Naive thymus-derived CD4-positive, alpha-beta T cell (primary cell): ENCODE data around the gene BMP10. TPM values are rescaled to one million over a fixed set of nuclear protein-coding genes. Genes with fewer than 3 reads are reported as not detected.
A peak's percentile ranks its signal among the peaks of the same experiment; 100 is the strongest.

ENCODE experiments used
- ATAC-seq: fragments of 150-1000 bp; cut with Tn5 transposase; 2 replicates; pipeline ENCODE4 v1.10.0; 2021; ENCODE audit warnings: mild to moderate bottlenecking, moderate library complexity
- CTCF ChIA-PET: fragments of 350-600 bp; sonication (Branson Sonifier 250); formaldehyde crosslinking; loops from one replicate; lab custom pipeline; 2021; ENCODE audit warnings: antibody characterized with exemption; lab: Charles Lee
- POLR2A ChIA-PET: fragments of 350-600 bp; sonication (Branson Sonifier 250); formaldehyde crosslinking; loops from one replicate; lab custom pipeline; 2021; ENCODE audit warnings: antibody characterized with exemption, inconsistent platforms; lab: Charles Lee
- DNase-seq, 9 donors: peaks; one replicate each; pipeline versions ENCODE4 v3.0.0 to v3.0.0-alpha.2; 2020 to 2022; ENCODE audit warnings: mixed read lengths in 1 of 9
- H3K27ac ChIP-seq: one replicate; pipeline ENCODE4 v1.7.0; 2013; ENCODE audit warnings: mild to moderate bottlenecking, low read depth, low read length, moderate library complexity
- H3K27me3 ChIP-seq, 2 donors: one replicate each; pipeline ENCODE4 v1.7.0; 2013; ENCODE audit warnings: low read length in 2 of 2, mild to moderate bottlenecking in 2 of 2, moderate library complexity in 2 of 2; ENCODE audit not compliant: control insufficient read depth in 2 of 2, insufficient read depth in 2 of 2
- H3K36me3 ChIP-seq, 3 experiments: 1 replicate in 2 of 3; 2 replicates in 1 of 3; pipeline ENCODE4 v1.7.0; 2013; ENCODE audit warnings: low read length in 3 of 3, mild to moderate bottlenecking in 3 of 3, moderate library complexity in 1 of 3; ENCODE audit not compliant: insufficient read depth in 3 of 3, control insufficient read depth in 2 of 3
- H3K4me1 ChIP-seq, 2 donors: one replicate each; pipeline ENCODE4 v1.7.0; 2013; ENCODE audit warnings: low read length in 2 of 2, mild to moderate bottlenecking in 2 of 2, moderate library complexity in 1 of 2; ENCODE audit not compliant: control insufficient read depth in 2 of 2, insufficient read depth in 2 of 2
- H3K4me3 ChIP-seq: 2 replicates; pipeline ENCODE4 v1.7.0; 2013; ENCODE audit warnings: mild to moderate bottlenecking, low read length
- H3K9me3 ChIP-seq, 3 experiments: 1 replicate in 2 of 3; 2 replicates in 1 of 3; pipeline ENCODE4 v1.7.0; 2013; ENCODE audit warnings: low read length in 3 of 3; ENCODE audit not compliant: control insufficient read depth in 2 of 3
- H3K27ac Mint-ChIP-seq, 9 donors: one replicate each; pipeline ENCODE4 v1.8.0; 2020 to 2022; ENCODE audit warnings: mixed read lengths in 9 of 9, mild to moderate bottlenecking in 8 of 9, moderate library complexity in 5 of 9, inconsistent platforms in 2 of 9
- H3K27me3 Mint-ChIP-seq, 5 donors: one replicate each; pipeline ENCODE4 v1.8.0; 2021 to 2022; ENCODE audit warnings: mixed read lengths in 5 of 5, mild to moderate bottlenecking in 1 of 5
- H3K36me3 Mint-ChIP-seq, 5 donors: one replicate each; pipeline ENCODE4 v1.8.0; 2020 to 2022; ENCODE audit warnings: mixed read lengths in 5 of 5, mild to moderate bottlenecking in 3 of 5, inconsistent platforms in 1 of 5
- H3K4me1 Mint-ChIP-seq, 7 donors: one replicate each; pipeline ENCODE4 v1.8.0; 2020 to 2022; ENCODE audit warnings: mixed read lengths in 7 of 7, mild to moderate bottlenecking in 3 of 7, inconsistent platforms in 1 of 7
- H3K4me3 Mint-ChIP-seq, 10 donors: one replicate each; pipeline ENCODE4 v1.8.0; 2020 to 2022; ENCODE audit warnings: mild to moderate bottlenecking in 10 of 10, mixed read lengths in 10 of 10, moderate library complexity in 6 of 10, inconsistent platforms in 2 of 10
- H3K9me3 Mint-ChIP-seq, 11 donors: one replicate each; pipeline ENCODE4 v1.8.0; 2020 to 2022; ENCODE audit warnings: mixed read lengths in 11 of 11, mild to moderate bottlenecking in 4 of 11, inconsistent platforms in 1 of 11, moderate library complexity in 1 of 11
- intact Hi-C, 2 donors: fragments of 100-400 bp; cut with micrococcal nuclease; formaldehyde crosslinking; loops; one replicate each; pipeline ENCODE4 v1.15.1; 2023
- polyA plus RNA-seq, 2 donors: library from polyadenylated mRNA; unstranded; fragments of 300-500 nt; fragmentation: Illumina TruSeq; gene quantifications; one replicate each; pipeline ENCODE4 v1.2.3, GENCODE V29; 2021
- total RNA-seq, 6 experiments: library from RNA in 5 of 6; stranded (reverse) in 5 of 6; gene quantifications; 1 replicate in 5 of 6; 2 replicates in 1 of 6; pipeline ENCODE4 v1.2.3 and lab custom pipeline; 2021 to 2026

The BMP10 gene
- total and polyA plus RNA-seq, 7 experiments from 2014 or later = not detected

- ATAC-seq = no peak
- Histone ChIP-seq H3K36me3 (no peaks in the 10 kb centered on the region), H3K27me3 (no peaks in the 10 kb centered on the region), H3K9me3 (no peaks in the 10 kb centered on the region), H3K27ac (no peak overlapping the region), H3K4me3 (no peak overlapping the region), H3K4me1 (no peaks in the 10 kb centered on the region)
- peaks cover 0 to 7% (median 0%) of the 10 kb centered on the region in 7 donors for H3K4me1 Mint-ChIP-seq
- POLR2A ChIA-PET = interaction anchor here (0.9 to 1.2 kb wide), 2 partner anchors 9 kb away, joined by 3 read pairs; no protein-coding TSS in a partner anchor
- H3K9me3 Mint-ChIP-seq = peaks cover 0 to 3% (median 0%) of the 10 kb centered on the region in 11 donors
- no peak overlapping the region for H3K27ac Mint-ChIP-seq
- intact Hi-C loops = no loop called here
- DNase-seq = no peak
- H3K27me3 Mint-ChIP-seq = peaks cover 0 to 29% (median 9%) of the 10 kb centered on the region in 5 donors
- H3K4me3 Mint-ChIP-seq = no peak overlapping the region
- H3K36me3 Mint-ChIP-seq = peaks cover 0 to 4% (median 0%) of the 10 kb centered on the region in 5 donors
- CTCF ChIA-PET = interaction anchor here (0.6 kb wide), 1 partner anchor 449 kb away, joined by 5 read pairs; no protein-coding TSS in a partner anchor
Observed at GRCh38 chr2:68853915-68854314, 17.3 kb downstream of the BMP10 start.

- no peak overlapping the region for H3K4me3 Mint-ChIP-seq
- H3K36me3 Mint-ChIP-seq = peaks cover 0 to 4% (median 0%) of the 10 kb centered on the region in 5 donors
- no peak for DNase-seq
- intact Hi-C loops = no loop called here
- H3K36me3 ChIP-seq = no peaks in the 10 kb centered on the region
- no peak overlapping the region for H3K27ac Mint-ChIP-seq
- H3K4me1 ChIP-seq = no peaks in the 10 kb centered on the region
- no peaks in the 10 kb centered on the region for H3K27me3 ChIP-seq
- no peak for ATAC-seq
- no peak overlapping the region for H3K27ac ChIP-seq
- H3K9me3 Mint-ChIP-seq = peaks cover 0 to 3% (median 0%) of the 10 kb centered on the region in 11 donors
- H3K27me3 Mint-ChIP-seq = peaks cover 0 to 34% (median 9%) of the 10 kb centered on the region in 5 donors
- peaks cover 0 to 6% (median 0%) of the 10 kb centered on the region in 7 donors for H3K4me1 Mint-ChIP-seq
- CTCF ChIA-PET = interaction anchor here (0.6 kb wide), 2 partner anchors 45 to 450 kb away, joined by 3 to 5 read pairs; no protein-coding TSS in a partner anchor
- POLR2A ChIA-PET = interaction anchor here (0.9 to 1.2 kb wide), 3 partner anchors 8 to 10 kb away, joined by 3 to 4 read pairs (median 3); no protein-coding TSS in a partner anchor
- no peaks in the 10 kb centered on the region for H3K9me3 ChIP-seq
- no peak overlapping the region for H3K4me3 ChIP-seq
Observed at GRCh38 chr2:68853035-68853434, 18.2 kb downstream of the BMP10 start.

- no peak overlapping the region for H3K27ac Mint-ChIP-seq
- no peak overlapping the region for H3K27ac ChIP-seq
- H3K4me1 ChIP-seq = no peaks in the 10 kb centered on the region
Observed at GRCh38 chr2:68850524-68850923, 20.7 kb downstream of the BMP10 start.

GRCh38 chr2:68849579-68850030, 21.6 kb downstream of the BMP10 start:
- ATAC-seq = no peak

More at GRCh38 chr2:68850524-68850923, 20.7 kb downstream of the BMP10 start:
- Histone ChIP-seq H3K27me3 (no peaks in the 10 kb centered on the region), H3K9me3 (no peaks in the 10 kb centered on the region), H3K4me3 (no peak overlapping the region), H3K36me3 (no peaks in the 10 kb centered on the region)
- ChIA-PET POLR2A (interaction anchor here (0.7 to 0.8 kb wide), 2 partner anchors 9 to 108 kb away, joined by 3 read pairs; no protein-coding TSS in a partner anchor), CTCF (interaction anchor here (0.9 to 1.2 kb wide), 2 partner anchors 10 to 69 kb away, joined by 3 read pairs; no protein-coding TSS in a partner anchor)
- H3K36me3 Mint-ChIP-seq = peaks cover 0 to 4% (median 0%) of the 10 kb centered on the region in 5 donors
- ATAC-seq (no peak), DNase-seq (no peak)
- H3K4me3 Mint-ChIP-seq = no peak overlapping the region
- H3K27me3 Mint-ChIP-seq = peaks cover 4 to 51% (median 13%) of the 10 kb centered on the region in 5 donors
- no peaks in the 10 kb centered on the region for H3K9me3 Mint-ChIP-seq
- intact Hi-C loops = no loop called here
- H3K4me1 Mint-ChIP-seq = peaks cover 0 to 2% (median 0%) of the 10 kb centered on the region in 7 donors

GRCh38 chr2:68847751-68848150, 23.4 kb downstream of the BMP10 start:
- Histone ChIP-seq H3K4me3 (no peak overlapping the region), H3K27me3 (no peaks in the 10 kb centered on the region), H3K27ac (no peak overlapping the region), H3K36me3 (no peaks in the 10 kb centered on the region), H3K9me3 (no peaks in the 10 kb centered on the region), H3K4me1 (no peaks in the 10 kb centered on the region)
- peaks cover 4 to 61% (median 11%) of the 10 kb centered on the region in 5 donors for H3K27me3 Mint-ChIP-seq
- DNase-seq (no peak), ATAC-seq (no peak)
- H3K4me3 Mint-ChIP-seq = no peak overlapping the region
- no peaks in the 10 kb centered on the region for H3K9me3 Mint-ChIP-seq
- ChIA-PET POLR2A (interaction anchor here (1.1 kb wide), 1 partner anchor 12 kb away, joined by 5 read pairs; no protein-coding TSS in a partner anchor), CTCF (interaction anchor here (1.0 to 2.0 kb wide), 3 partner anchors 11 to 1223 kb away, joined by 3 to 6 read pairs (median 4); no protein-coding TSS in a partner anchor)
- H3K36me3 Mint-ChIP-seq = peaks cover 0 to 2% (median 0%) of the 10 kb centered on the region in 5 donors
- no peak overlapping the region for H3K27ac Mint-ChIP-seq
- peaks cover 0 to 2% (median 0%) of the 10 kb centered on the region in 7 donors for H3K4me1 Mint-ChIP-seq
- intact Hi-C loops = no loop called here

More at GRCh38 chr2:68849579-68850030, 21.6 kb downstream of the BMP10 start:
- Histone ChIP-seq H3K36me3 (no peaks in the 10 kb centered on the region), H3K27me3 (no peaks in the 10 kb centered on the region), H3K27ac (no peak overlapping the region), H3K9me3 (no peaks in the 10 kb centered on the region), H3K4me3 (no peak overlapping the region), H3K4me1 (no peaks in the 10 kb centered on the region)
- no peak for DNase-seq
- Mint-ChIP-seq H3K9me3 (no peaks in the 10 kb centered on the region), H3K27ac (no peak overlapping the region), H3K36me3 (peaks cover 0 to 1% (median 0%) of the 10 kb centered on the region in 5 donors), H3K4me3 (no peak overlapping the region), H3K27me3 (peaks cover 4 to 55% (median 11%) of the 10 kb centered on the region in 5 donors), H3K4me1 (peaks cover 0 to 2% (median 0%) of the 10 kb centered on the region in 7 donors)
- ChIA-PET POLR2A (interaction anchor here (0.6 kb wide), 1 partner anchor 75 kb away, joined by 3 read pairs; no protein-coding TSS in a partner anchor), CTCF (interaction anchor here (0.9 to 2.0 kb wide), 3 partner anchors 20 to 140 kb away, joined by 3 to 6 read pairs (median 3); no protein-coding TSS in a partner anchor)
- intact Hi-C loops = no loop called here

GRCh38 chr2:68846091-68846490, 25.1 kb downstream of the BMP10 start:
- no peaks in the 10 kb centered on the region for H3K9me3 Mint-ChIP-seq
- no peak overlapping the region for H3K4me3 Mint-ChIP-seq
- H3K4me1 ChIP-seq = no peaks in the 10 kb centered on the region
- no peaks in the 10 kb centered on the region for H3K9me3 ChIP-seq
- ATAC-seq (no peak), DNase-seq (no peak)
- no peaks in the 10 kb centered on the region for H3K27me3 ChIP-seq
- H3K4me3 ChIP-seq = no peak overlapping the region
- POLR2A ChIA-PET = interaction anchor here (0.8 kb wide), 1 partner anchor 62 kb away, joined by 3 read pairs; no protein-coding TSS in a partner anchor
- H3K36me3 Mint-ChIP-seq = peaks cover 0 to 2% (median 0%) of the 10 kb centered on the region in 5 donors
- H3K36me3 ChIP-seq = no peaks in the 10 kb centered on the region
- no peak overlapping the region for H3K27ac ChIP-seq
- H3K27ac Mint-ChIP-seq = peak overlapping the region in 1 of 9 donors; percentile 3
- peaks cover 0 to 2% (median 0%) of the 10 kb centered on the region in 7 donors for H3K4me1 Mint-ChIP-seq
- intact Hi-C loops = no loop called here
- peaks cover 4 to 56% (median 11%) of the 10 kb centered on the region in 5 donors for H3K27me3 Mint-ChIP-seq
- CTCF ChIA-PET = interaction anchor here (0.9 to 1.8 kb wide), 2 partner anchors 10 to 59 kb away, joined by 3 to 7 read pairs; no protein-coding TSS in a partner anchor
